Measurements from ENCODE around the gene PPP1R27. TPM values are rescaled to one million over a fixed set of nuclear protein-coding genes. Genes with fewer than 3 reads are reported as not detected.

Gene PPP1R27
- total and polyA plus RNA-seq, 8 donors: 0.19 to 1.5 (median 1.1) TPM; not detected in 5

GRCh38 chr17:81825841-81826466 lies 8.9 kb downstream of the PPP1R27 start:
- intact Hi-C loops (cut with DNase I): no loop called here
- no peaks in the 10 kb centered on the region for H3K27me3 ChIP-seq
- FAIRE-seq (no peak), DNase-seq (peak in 1 of 6 donors; percentile 41), ATAC-seq (no peak)
- H3K4me3 ChIP-seq: no peak overlapping the region
- no peak for TF ChIP-seq CTCF (IDR thresholded peaks at IDR 0.05)
- peaks cover 16 to 19% (median 16%) of the 10 kb centered on the region in 3 donors for H3K4me1 ChIP-seq
- 87 to 90% methylated on average over 11 of the region's 11 CpGs for WGBS, 2 donors
- H3K9me3 ChIP-seq: no peaks in the 10 kb centered on the region
- no peak overlapping the region for H3K27ac ChIP-seq
- peaks cover 0 to 5% (median 0%) of the 10 kb centered on the region in 3 donors for H3K36me3 ChIP-seq

- DNase-seq: peak in 1 of 6 donors; percentile 57
- no peak overlapping the region for H3K27ac ChIP-seq
- H3K27me3 ChIP-seq: no peaks in the 10 kb centered on the region
- no peak overlapping the region for H3K4me3 ChIP-seq
- H3K4me1 ChIP-seq: peaks cover 16 to 19% (median 16%) of the 10 kb centered on the region in 3 donors
- WGBS, 2 donors: 86 to 95% methylated on average over 10 to 11 of the region's 11 CpGs
- H3K9me3 ChIP-seq: no peaks in the 10 kb centered on the region
- no peak for FAIRE-seq
- intact Hi-C loops (cut with DNase I): no loop called here
- ATAC-seq: no peak
- peaks cover 0 to 5% (median 0%) of the 10 kb centered on the region in 3 donors for H3K36me3 ChIP-seq
- TF ChIP-seq CTCF (IDR thresholded peaks at IDR 0.05): no peak
These were observed 10.3 kb downstream of the PPP1R27 start for GRCh38 chr17:81824595-81824994.

DNA sequence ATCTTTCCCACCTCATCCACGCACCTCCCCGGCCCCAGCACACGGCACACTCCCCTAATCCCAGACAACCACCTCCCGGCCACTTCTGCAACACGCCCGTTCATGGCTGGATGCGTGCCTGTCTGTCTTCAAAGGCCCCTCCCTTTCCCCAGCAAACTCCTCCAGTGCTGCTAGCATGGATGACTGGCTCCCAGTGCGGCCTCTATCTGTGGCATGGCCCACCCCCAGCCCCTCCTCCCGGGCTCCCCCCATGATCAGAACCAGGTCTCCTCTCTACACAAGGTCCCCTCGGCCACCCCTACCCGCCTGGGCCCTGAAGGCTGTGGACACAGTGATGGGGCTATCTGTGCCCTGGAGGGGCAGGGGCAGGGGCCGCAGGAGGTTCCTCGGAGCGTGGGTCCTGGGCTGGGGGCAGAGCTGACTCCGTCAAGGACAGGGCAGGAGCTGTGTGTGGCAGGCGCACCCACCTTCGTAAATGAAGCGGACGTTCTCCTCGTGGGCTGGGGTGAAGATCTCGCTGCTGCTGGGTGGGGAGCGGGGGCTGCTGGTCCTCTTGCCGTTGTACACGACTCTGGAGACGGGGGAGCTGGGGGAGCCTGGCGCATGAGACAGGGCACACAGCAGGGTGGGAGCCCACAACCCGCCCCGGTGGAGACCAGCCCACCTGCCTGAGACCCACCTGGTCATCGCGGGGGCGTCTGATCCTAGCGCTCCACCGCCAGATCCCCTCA lies 10.9 kb downstream of the PPP1R27 start:
- Histone ChIP-seq H3K36me3 (peaks cover 0 to 5% (median 0%) of the 10 kb centered on the region in 3 donors), H3K27me3 (no peaks in the 10 kb centered on the region), H3K4me1 (peaks cover 16 to 19% (median 16%) of the 10 kb centered on the region in 3 donors), H3K9me3 (no peaks in the 10 kb centered on the region), H3K27ac (no peak overlapping the region), H3K4me3 (no peak overlapping the region)
- intact Hi-C loops (cut with DNase I): no loop called here
- no peak for TF ChIP-seq CTCF (IDR thresholded peaks at IDR 0.05)
- DNase-seq (peak in 1 of 6 donors; percentile 78), ATAC-seq (no peak), FAIRE-seq (no peak)
- 91 to 94% methylated on average over 31 to 33 of the region's 33 CpGs for WGBS, 2 donors

DNA sequence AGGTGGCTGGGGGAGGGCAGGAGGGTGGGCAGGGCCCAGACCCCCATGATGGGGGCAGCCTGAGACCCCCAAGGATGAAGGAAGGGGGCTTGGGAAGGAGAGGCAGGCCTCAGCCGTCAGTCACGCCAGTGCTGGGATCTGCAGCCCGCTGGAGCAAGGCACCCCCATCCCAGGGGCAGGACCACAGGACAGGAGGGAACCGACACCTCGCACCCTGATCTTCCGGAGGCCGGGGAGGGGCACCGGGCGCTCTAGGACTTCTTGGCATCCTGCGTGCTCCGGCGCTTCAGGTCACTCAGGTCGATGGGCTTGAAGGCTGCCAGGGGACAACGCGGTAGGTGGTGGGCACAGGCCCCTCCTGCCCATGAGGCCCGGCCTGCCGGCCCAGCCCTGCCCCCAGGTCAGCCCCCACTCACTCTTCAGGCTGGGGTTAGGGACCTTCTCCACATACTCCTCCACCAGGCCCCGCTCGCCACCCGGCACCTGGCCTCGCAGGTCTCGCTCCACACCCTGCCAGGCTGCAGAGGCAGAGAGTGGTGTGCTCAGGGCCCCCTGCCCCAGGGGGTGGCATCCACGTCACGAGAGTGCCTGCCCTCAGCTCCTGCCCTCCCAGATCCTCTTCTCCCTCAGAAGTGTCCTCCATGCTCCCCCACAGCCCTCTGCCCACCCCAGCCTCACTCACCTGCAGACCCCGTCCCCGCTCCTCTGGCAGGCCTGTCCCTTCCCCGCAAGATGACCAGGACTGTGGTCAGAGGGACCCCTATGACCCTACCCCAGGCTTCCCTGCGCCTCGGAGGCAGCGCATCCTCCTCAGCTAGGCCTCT lies 11.6 kb downstream of the PPP1R27 start:
- FAIRE-seq (no peak), ATAC-seq (no peak), DNase-seq (peak in 1 of 6 donors; percentile 76)
- intact Hi-C loops (cut with DNase I): no loop called here
- 94 to 95% methylated on average over 24 to 30 of the region's 30 CpGs for WGBS, 2 donors
- H3K27me3 ChIP-seq: no peaks in the 10 kb centered on the region
- no peak for TF ChIP-seq CTCF (IDR thresholded peaks at IDR 0.05)
- no peaks in the 10 kb centered on the region for H3K9me3 ChIP-seq
- H3K4me3 ChIP-seq: no peak overlapping the region
- peaks cover 16 to 19% (median 16%) of the 10 kb centered on the region in 3 donors for H3K4me1 ChIP-seq
- H3K36me3 ChIP-seq: peaks cover 0 to 5% (median 0%) of the 10 kb centered on the region in 3 donors
- H3K27ac ChIP-seq: peak overlapping the region; percentile 85 to 99 (median 94)

All from pancreas (tissue), 10 donors.